Breast epithelium (tissue), 4 donors: Measurements from ENCODE around the gene PRIMA1. TPM values are rescaled to one million over a fixed set of nuclear protein-coding genes. Genes with fewer than 3 reads are reported as not detected.

Source experiments
- DNase-seq, 2 donors: peaks; one replicate each; pipeline ENCODE4 v3.0.0-alpha.2; 2019; ENCODE audit warnings: low spot score in 2 of 2
- H3K27ac ChIP-seq, 2 donors: fragments of 200-600 bp; sonication (generic) in 1 of 2; one replicate each; pipeline ENCODE4 v1.5.1; 2016 to 2019; ENCODE audit warnings: mild to moderate bottlenecking in 1 of 2
- H3K27me3 ChIP-seq, 2 donors: fragments of 200-600 bp; sonication (generic) in 1 of 2; one replicate each; pipeline versions ENCODE4 v1.5.1 to v1.6.0; 2017 to 2019; ENCODE audit warnings: control low read depth in 1 of 2, mild to moderate bottlenecking in 1 of 2
- H3K36me3 ChIP-seq: fragments of 200-600 bp; one replicate; pipeline ENCODE4 v1.5.1; 2019
- H3K4me1 ChIP-seq, 2 donors: fragments of 200-600 bp; sonication (generic); one replicate each; pipeline ENCODE4 v1.5.1; 2016 to 2019; ENCODE audit warnings: control low read depth in 1 of 2
- H3K4me3 ChIP-seq, 3 donors: fragments of 200-600 bp; sonication (generic); 1 replicate in 2 of 3; 2 replicates in 1 of 3; pipeline ENCODE4 v1.5.1; 2016 to 2019; ENCODE audit warnings: mild to moderate bottlenecking in 3 of 3, moderate library complexity in 2 of 3
- H3K9me3 ChIP-seq, 2 donors: fragments of 200-600 bp; sonication (generic) in 1 of 2; one replicate each; pipeline ENCODE4 v1.5.1; 2016 to 2019; ENCODE audit warnings: control low read depth in 1 of 2
- CTCF ChIP-seq, 3 donors: fragments of 450-650 bp; IDR thresholded peaks; one replicate each; pipeline ENCODE4 v1.5.1; 2016 to 2017; ENCODE audit warnings: antibody characterized with exemption in 3 of 3, mild to moderate bottlenecking in 3 of 3, moderate library complexity in 3 of 3
- POLR2A ChIP-seq: fragments of 450-650 bp; IDR thresholded peaks from one replicate; pipeline ENCODE4 v1.6.1; 2016; ENCODE audit warnings: antibody characterized with exemption, mild to moderate bottlenecking, moderate library complexity
- POLR2AphosphoS5 ChIP-seq, 3 donors: sonication (generic); formaldehyde crosslinking; IDR thresholded peaks; one replicate each; pipeline ENCODE4 v1.6.1; 2017; ENCODE audit warnings: antibody characterized with exemption in 3 of 3
- intact Hi-C: fragments of 100-400 bp; cut with DNase I; formaldehyde crosslinking; loops from one replicate; pipeline ENCODE4 v1.15.1; 2023; ENCODE audit warnings: low total_unique reads
- total RNA-seq, 3 donors: library from RNA; depleted of rRNA; stranded (reverse); fragments of >200 nt; gene quantifications; one replicate each; pipeline ENCODE4 v1.1.0, GENCODE V29; 2016

PRIMA1 gene
- total RNA-seq, 3 donors from 2014 or later: 0.98 to 2.1 (median 1.3) TPM

- no peaks in the 10 kb centered on the region for H3K4me1 ChIP-seq
- no peak overlapping the region for H3K4me3 ChIP-seq
- H3K9me3 ChIP-seq: no peaks in the 10 kb centered on the region
- H3K36me3 ChIP-seq: no peaks in the 10 kb centered on the region
- TF ChIP-seq CTCF (IDR thresholded peaks at IDR 0.05) (no peak), POLR2A (no peak), POLR2AphosphoS5 (IDR thresholded peaks at IDR 0.05) (no peak)
- peaks cover 4 to 19% of the 10 kb centered on the region in 2 donors for H3K27me3 ChIP-seq
- DNase-seq: no peak
- intact Hi-C loops: no loop called here
- H3K27ac ChIP-seq: no peak overlapping the region
Measured at GRCh38 chr14:93825235-93825553, 36.9 kb upstream of the PRIMA1 start.

GRCh38 chr14:93824518-93825234 is 36.4 kb upstream of the PRIMA1 start:
- no peak for DNase-seq
- Histone ChIP-seq H3K4me1 (no peaks in the 10 kb centered on the region), H3K9me3 (no peaks in the 10 kb centered on the region), H3K36me3 (no peaks in the 10 kb centered on the region), H3K27ac (no peak overlapping the region), H3K4me3 (no peak overlapping the region), H3K27me3 (peaks cover 4 to 19% of the 10 kb centered on the region in 2 donors)
- TF ChIP-seq POLR2A (no peak), POLR2AphosphoS5 (IDR thresholded peaks at IDR 0.05) (no peak), CTCF (IDR thresholded peaks at IDR 0.05) (no peak)
- intact Hi-C loops: no loop called here

GRCh38 chr14:93824076-93824475 is 35.8 kb upstream of the PRIMA1 start:
- no peak overlapping the region for H3K4me3 ChIP-seq
- peaks cover 4 to 19% of the 10 kb centered on the region in 2 donors for H3K27me3 ChIP-seq
- no peaks in the 10 kb centered on the region for H3K36me3 ChIP-seq
- H3K4me1 ChIP-seq: no peaks in the 10 kb centered on the region
- intact Hi-C loops: no loop called here
- no peak for DNase-seq
- TF ChIP-seq POLR2A: no peak
- no peak for TF ChIP-seq CTCF (IDR thresholded peaks at IDR 0.05)
- TF ChIP-seq POLR2AphosphoS5 (IDR thresholded peaks at IDR 0.05): no peak
- H3K27ac ChIP-seq: no peak overlapping the region
- H3K9me3 ChIP-seq: no peaks in the 10 kb centered on the region

- peaks cover 0 to 3% of the 10 kb centered on the region in 2 donors for H3K9me3 ChIP-seq
- H3K4me3 ChIP-seq: no peak overlapping the region
- no peaks in the 10 kb centered on the region for H3K4me1 ChIP-seq
- no peak for DNase-seq
- H3K27ac ChIP-seq: no peak overlapping the region
- no peak for TF ChIP-seq CTCF (IDR thresholded peaks at IDR 0.05)
- TF ChIP-seq POLR2A: no peak
- TF ChIP-seq POLR2AphosphoS5 (IDR thresholded peaks at IDR 0.05): no peak
- H3K27me3 ChIP-seq: peaks cover 4 to 19% of the 10 kb centered on the region in 2 donors
- intact Hi-C loops: no loop called here
- H3K36me3 ChIP-seq: no peaks in the 10 kb centered on the region
Measured at GRCh38 chr14:93821051-93821450, 32.8 kb upstream of the PRIMA1 start.

GRCh38 chr14:93818857-93819256 is 30.6 kb upstream of the PRIMA1 start:
- no peak for TF ChIP-seq POLR2AphosphoS5 (IDR thresholded peaks at IDR 0.05)
- no peak for TF ChIP-seq POLR2A
- TF ChIP-seq CTCF (IDR thresholded peaks at IDR 0.05): no peak
- H3K4me1 ChIP-seq: no peaks in the 10 kb centered on the region

More at GRCh38 chr14:93818857-93819256, 30.6 kb upstream of the PRIMA1 start:
- peaks cover 3 to 25% of the 10 kb centered on the region in 2 donors for H3K9me3 ChIP-seq
- DNase-seq: no peak
- H3K27me3 ChIP-seq: peaks cover 0 to under 1% of the 10 kb centered on the region in 2 donors
- intact Hi-C loops: no loop called here
- no peaks in the 10 kb centered on the region for H3K36me3 ChIP-seq
- H3K4me3 ChIP-seq: no peak overlapping the region
- no peak overlapping the region for H3K27ac ChIP-seq
